Measurements from ENCODE around the gene SLC9A4.

The SLC9A4 gene

DNA sequence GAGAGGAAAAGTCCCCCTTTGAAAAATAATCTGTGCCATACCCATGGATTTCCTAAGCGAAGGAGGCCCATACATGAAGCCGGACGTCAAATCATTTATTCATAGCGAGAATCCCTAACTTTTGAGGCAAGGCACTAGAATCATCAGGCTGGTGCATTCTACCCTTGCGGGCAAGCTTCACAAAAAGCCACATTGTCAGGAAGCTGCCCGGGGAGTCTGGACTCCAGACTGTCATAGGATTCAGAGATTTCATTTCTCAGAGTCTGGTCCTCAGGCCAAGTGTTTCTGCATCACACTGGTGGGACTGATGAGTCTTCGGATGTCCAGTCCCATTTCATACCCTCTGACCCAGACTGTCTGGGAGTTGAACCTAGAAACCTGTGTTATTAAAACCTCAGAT lies 8.9 kb downstream of the SLC9A4 start:
- TF ChIP-seq, protein P1, sequence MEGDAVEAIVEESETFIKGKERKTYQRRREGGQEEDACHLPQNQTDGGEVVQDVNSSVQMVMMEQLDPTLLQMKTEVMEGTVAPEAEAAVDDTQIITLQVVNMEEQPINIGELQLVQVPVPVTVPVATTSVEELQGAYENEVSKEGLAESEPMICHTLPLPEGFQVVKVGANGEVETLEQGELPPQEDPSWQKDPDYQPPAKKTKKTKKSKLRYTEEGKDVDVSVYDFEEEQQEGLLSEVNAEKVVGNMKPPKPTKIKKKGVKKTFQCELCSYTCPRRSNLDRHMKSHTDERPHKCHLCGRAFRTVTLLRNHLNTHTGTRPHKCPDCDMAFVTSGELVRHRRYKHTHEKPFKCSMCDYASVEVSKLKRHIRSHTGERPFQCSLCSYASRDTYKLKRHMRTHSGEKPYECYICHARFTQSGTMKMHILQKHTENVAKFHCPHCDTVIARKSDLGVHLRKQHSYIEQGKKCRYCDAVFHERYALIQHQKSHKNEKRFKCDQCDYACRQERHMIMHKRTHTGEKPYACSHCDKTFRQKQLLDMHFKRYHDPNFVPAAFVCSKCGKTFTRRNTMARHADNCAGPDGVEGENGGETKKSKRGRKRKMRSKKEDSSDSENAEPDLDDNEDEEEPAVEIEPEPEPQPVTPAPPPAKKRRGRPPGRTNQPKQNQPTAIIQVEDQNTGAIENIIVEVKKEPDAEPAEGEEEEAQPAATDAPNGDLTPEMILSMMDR (IDR thresholded peaks at IDR 0.05; ENCODE audit: borderline replicate concordance, control extremely low read depth, extremely low read depth, insufficient read depth, missing control alignments): no peak
- in situ Hi-C loops (cut with MboI; ENCODE audit: low sequenced_read_pairs, unreplicated experiment): no loop called here
- DNase-seq (ENCODE audit: low spot score): no peak

DNA sequence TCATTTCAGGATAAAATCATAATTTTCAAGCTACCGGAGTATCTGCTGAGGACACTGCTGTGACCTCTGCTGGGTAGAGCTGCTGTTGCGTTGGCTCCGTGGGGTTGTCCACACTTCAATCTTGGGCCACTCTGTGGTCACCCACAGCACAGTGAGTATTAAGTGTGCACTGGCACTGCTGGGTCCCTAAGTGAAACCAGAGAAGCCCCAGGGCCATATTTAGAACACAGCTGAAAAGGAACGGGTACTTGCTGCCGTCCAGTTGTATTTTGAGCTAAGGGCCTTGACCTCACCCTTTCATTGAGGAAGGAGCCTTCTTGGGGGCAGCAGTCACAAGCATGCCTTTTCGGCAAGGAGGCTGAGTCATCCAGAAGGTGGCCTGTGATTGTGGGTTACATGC lies 10.1 kb downstream of the SLC9A4 start:
- DNase-seq (ENCODE audit: low spot score): no peak
- in situ Hi-C loops (cut with MboI; ENCODE audit: low sequenced_read_pairs, unreplicated experiment): no loop called here
- TF ChIP-seq, protein P1 (IDR thresholded peaks at IDR 0.05; ENCODE audit: borderline replicate concordance, control extremely low read depth, extremely low read depth, insufficient read depth, missing control alignments): no peak

DNA sequence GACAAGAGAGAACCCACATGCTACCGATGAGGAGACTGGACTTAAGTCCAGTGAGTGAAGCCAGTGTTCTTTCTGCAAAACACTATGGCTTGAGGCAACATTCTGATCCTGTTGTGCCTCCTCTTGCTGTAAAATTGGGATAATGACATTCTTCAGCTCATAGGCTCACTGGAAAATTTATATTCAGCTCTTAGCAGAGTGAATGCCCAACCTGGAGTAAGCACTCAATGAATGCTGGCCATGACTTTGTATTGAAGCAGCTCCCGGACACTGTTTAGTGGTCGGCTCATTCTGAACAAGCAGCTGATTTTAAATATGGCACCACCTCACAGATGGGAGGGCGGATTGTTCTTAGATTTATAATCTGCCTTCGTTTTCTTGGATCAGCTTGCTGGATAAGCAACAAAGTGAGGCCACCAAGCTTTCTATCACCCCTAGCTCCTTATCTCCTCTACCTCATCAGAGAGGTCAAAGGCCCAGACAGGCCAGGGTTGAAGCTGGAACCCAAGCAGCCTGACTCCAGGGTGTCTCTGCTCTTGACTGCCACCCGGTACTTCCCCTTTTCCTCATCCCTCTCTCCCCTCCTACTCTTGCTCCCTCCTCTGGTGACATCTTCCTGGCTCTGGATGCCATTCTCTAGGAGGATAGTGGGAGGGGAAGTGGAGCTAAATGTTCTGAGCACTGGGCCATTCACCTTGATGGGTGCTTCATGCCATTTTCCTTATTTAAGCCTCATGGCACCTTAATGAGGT lies 11.5 kb downstream of the SLC9A4 start:
- no peak for DNase-seq (ENCODE audit: low spot score)
- TF ChIP-seq, protein P1 (IDR thresholded peaks at IDR 0.05; ENCODE audit: borderline replicate concordance, control extremely low read depth, extremely low read depth, insufficient read depth, missing control alignments): no peak
- in situ Hi-C loops (cut with MboI; ENCODE audit: low sequenced_read_pairs, unreplicated experiment): no loop called here

DNA sequence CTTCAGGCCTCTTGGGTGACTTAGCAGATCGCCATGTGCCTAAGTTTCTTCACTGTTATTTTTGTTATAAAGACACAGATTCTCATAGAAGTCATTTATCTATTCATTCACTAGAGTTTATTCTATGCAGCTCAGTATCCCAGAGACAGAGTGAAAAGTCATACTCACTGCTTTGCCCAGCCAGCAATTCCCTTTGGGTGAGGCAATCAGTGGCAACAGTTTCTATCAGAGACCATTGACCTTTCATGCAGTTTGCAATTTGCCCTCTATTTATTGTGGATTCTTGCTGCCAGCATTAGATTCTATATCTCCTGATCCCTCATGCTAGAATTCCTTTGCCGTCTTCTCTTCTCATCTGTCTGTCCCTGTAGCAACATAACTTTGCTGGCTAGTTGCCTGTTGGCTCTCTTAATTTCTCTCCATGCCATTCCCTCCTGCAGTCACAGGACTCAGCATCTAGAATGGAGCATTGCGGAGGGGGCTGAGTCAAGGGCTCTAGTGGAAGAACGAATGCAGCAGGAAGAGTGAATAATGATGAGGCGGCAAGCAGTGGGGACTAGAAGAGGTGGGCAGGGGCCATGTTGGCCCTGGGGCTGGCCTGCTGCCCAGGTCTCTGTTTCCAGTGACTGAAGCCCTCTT lies 12.2 kb downstream of the SLC9A4 start:
- TF ChIP-seq, protein P1 (IDR thresholded peaks at IDR 0.05; ENCODE audit: borderline replicate concordance, control extremely low read depth, extremely low read depth, insufficient read depth, missing control alignments): no peak
- in situ Hi-C loops (cut with MboI; ENCODE audit: low sequenced_read_pairs, unreplicated experiment): no loop called here
- no peak for DNase-seq (ENCODE audit: low spot score)

DNA sequence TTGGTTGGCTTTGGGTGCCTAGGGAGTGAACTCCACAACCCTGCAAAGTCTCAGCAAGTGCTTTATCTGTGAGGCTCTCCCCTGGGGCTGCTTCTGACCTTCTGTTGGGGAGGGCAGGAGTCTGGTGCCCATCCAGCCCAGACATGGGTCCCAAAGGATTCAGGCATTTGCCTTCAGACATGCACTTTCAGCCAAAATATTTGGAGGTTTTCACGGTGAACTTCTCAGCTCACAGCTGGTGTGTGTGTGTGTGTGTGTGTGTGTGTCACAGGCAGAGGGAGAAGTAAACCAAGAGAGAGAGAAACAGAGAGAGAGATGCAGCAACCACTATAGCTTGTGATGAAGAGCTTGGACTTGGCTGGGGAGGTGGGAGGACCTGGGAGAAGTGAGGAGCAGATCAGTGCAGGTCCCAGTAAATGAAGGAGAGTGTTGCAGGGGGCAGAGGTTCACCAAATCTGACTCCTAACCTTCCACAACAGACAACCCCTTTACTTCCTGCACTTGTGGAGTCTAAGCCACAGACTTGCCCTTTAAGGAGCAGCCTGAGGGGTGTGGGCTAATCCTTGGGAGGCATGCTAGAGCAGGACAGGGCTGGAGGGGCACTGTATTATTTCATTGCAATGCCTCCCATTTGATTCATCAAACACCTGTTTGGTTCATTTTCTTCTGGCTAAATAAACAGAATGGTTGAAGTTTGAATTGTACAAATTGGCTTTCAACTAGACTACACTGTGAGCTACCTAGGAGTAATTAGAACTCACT lies 14.1 kb downstream of the SLC9A4 start:
- TF ChIP-seq, protein P1 (IDR thresholded peaks at IDR 0.05; ENCODE audit: borderline replicate concordance, control extremely low read depth, extremely low read depth, insufficient read depth, missing control alignments): no peak
- in situ Hi-C loops (cut with MboI; ENCODE audit: low sequenced_read_pairs, unreplicated experiment): no loop called here
- no peak for DNase-seq (ENCODE audit: low spot score)

DNA sequence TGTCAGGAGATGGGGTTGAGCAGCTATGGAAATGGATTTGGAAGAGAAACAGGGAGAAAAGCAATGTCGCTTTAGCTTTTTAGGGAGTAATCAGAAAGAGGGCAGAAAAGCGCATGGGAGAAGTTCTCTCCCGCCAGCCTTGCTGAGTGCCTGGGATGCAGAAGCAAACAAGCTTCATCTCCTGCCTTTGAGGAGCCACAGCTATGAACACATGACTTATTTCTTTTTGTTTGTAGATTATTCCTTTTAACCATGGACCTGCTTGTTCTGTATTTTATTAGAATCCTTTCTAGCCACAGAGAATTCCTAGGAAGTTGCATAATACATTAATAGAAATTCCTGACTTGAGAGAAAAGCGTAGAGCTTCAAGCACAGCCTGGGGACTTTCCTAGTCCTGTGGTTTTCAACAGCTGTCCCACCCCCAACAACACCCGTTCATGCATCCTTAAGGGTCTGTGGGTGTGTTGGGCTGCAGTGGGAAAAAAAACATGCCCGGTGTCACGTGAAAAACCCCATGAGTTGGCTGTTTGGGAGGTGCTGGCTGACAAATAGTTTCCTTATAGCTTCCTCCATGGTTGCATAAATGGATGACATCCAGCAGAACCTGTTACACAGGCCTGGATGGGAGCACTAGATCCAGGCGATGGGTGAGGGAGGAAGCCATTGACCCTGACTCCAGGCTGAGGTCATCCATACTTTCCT lies 14.9 kb downstream of the SLC9A4 start:
- TF ChIP-seq, protein P1 (IDR thresholded peaks at IDR 0.05; ENCODE audit: borderline replicate concordance, control extremely low read depth, extremely low read depth, insufficient read depth, missing control alignments): no peak
- DNase-seq (ENCODE audit: low spot score): no peak
- in situ Hi-C loops (cut with MboI; ENCODE audit: low sequenced_read_pairs, unreplicated experiment): no loop called here
